Measurements from ENCODE around the gene SH3RF3. TPM values are rescaled to one million over a fixed set of nuclear protein-coding genes. Genes with fewer than 3 reads are reported as not detected.

Gene SH3RF3
- total RNA-seq, 1 experiment from 2014 or later = 1.0 TPM

GRCh38 chr2:109208071-109208950, 79.3 kb downstream of the SH3RF3 start:
- Mint-ChIP-seq H3K27ac (no peak overlapping the region), H3K9me3 (no peaks in the 10 kb centered on the region), H3K4me1 (peaks cover 20% of the 10 kb centered on the region), H3K4me3 (no peak overlapping the region), H3K27me3 (ENCODE audit: low read depth) (no peaks in the 10 kb centered on the region; the same call in 1 of the 2 replicates), H3K36me3 (no peaks in the 10 kb centered on the region)
- ChIA-PET CTCF (interaction anchor here (1.0 to 1.8 kb wide), 8 partner anchors 14 to 302 kb away, joined by 3 to 10 read pairs (median 4); partner anchors contain the start of gene SH3RF3), POLR2A (no interaction called here)
- peak; percentile 25 for DNase-seq (ENCODE audit: low spot score)
- TF ChIP-seq ZNF416 (CRISPR knock-in tag; IDR thresholded peaks at IDR 0.05) (no peak), GTF2I (CRISPR knock-in tag; conservative IDR thresholded peaks at IDR 0.05) (no peak), ZNF219 (CRISPR knock-in tag; IDR thresholded peaks at IDR 0.05; ENCODE audit: borderline replicate concordance) (no peak), CTCF (IDR thresholded peaks at IDR 0.05) (no peak), SMAD3 (CRISPR knock-in tag; IDR thresholded peaks at IDR 0.05; ENCODE audit: borderline replicate concordance) (no peak), SOX15 (CRISPR knock-in tag; IDR thresholded peaks at IDR 0.05) (no peak), USF1 (CRISPR knock-in tag; IDR thresholded peaks at IDR 0.05) (no peak), FOXK1 (CRISPR knock-in tag; IDR thresholded peaks at IDR 0.05) (no peak), ZNF532 (CRISPR knock-in tag; IDR thresholded peaks at IDR 0.05; ENCODE audit: borderline replicate concordance) (no peak), MYBL2 (CRISPR knock-in tag; IDR thresholded peaks at IDR 0.05) (no peak), ZNF512 (CRISPR knock-in tag; IDR thresholded peaks at IDR 0.05; ENCODE audit: borderline replicate concordance) (no peak), ZNF281 (CRISPR knock-in tag; IDR thresholded peaks at IDR 0.05) (no peak), ZNF138 (CRISPR knock-in tag; conservative IDR thresholded peaks at IDR 0.05) (no peak), JAZF1 (CRISPR knock-in tag; IDR thresholded peaks at IDR 0.05) (no peak), OVOL2 (CRISPR knock-in tag; IDR thresholded peaks at IDR 0.05; ENCODE audit: borderline replicate concordance) (no peak), ERG (CRISPR knock-in tag; IDR thresholded peaks at IDR 0.05) (no peak)
- ATAC-seq = peak; percentile 76

Measured in WTC11 (cell line).